ENCODE results near the gene ITK.

GRCh38 chr5:157288405-157289163, 107.9 kb downstream of the ITK start:
- no peak for TF ChIP-seq YY1 (IDR thresholded peaks at IDR 0.05; ENCODE audit: insufficient read depth, insufficient read length)
- no peak for TF ChIP-seq SUZ12 (IDR thresholded peaks at IDR 0.05; ENCODE audit: extremely low read depth, insufficient read depth, insufficient read length)

Data from NT2/D1 (cell line).